ENCODE data around the gene RELN. TPM values are rescaled to one million over a fixed set of nuclear protein-coding genes. Genes with fewer than 3 reads are reported as not detected.

RELN gene
- total RNA-seq, 4 donors from 2014 or later = 16.0 to 52.3 (median 23.6) TPM

DNA sequence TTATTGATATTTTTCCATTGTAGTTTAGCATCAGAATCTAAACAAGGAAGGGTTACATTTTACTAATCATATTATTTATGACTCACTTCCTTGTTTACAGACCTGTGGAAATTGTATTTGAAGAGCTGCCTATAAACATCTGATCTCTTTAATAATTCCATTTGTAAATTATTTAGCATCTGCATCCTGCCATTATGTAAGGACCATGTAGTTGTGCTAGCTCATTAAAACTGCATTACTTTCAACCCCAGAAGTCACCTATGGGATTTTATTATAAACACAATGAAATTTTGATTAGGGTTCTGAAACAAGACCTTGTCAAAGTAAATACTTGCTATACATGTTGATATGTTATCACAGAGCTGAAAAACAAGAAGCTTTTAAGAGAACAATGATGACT lies 396.6 kb downstream of the RELN start:
- intact Hi-C loops (cut with DNase I) = no loop called here
- Histone ChIP-seq H3K36me3 (no peaks in the 10 kb centered on the region), H3K4me1 (no peaks in the 10 kb centered on the region), H3K27me3 (no peaks in the 10 kb centered on the region), H3K9me3 (no peaks in the 10 kb centered on the region), H3K27ac (no peak overlapping the region), H3K4me3 (replicated peaks in 1 of 3) (no peak overlapping the region)
- TF ChIP-seq, protein P1, sequence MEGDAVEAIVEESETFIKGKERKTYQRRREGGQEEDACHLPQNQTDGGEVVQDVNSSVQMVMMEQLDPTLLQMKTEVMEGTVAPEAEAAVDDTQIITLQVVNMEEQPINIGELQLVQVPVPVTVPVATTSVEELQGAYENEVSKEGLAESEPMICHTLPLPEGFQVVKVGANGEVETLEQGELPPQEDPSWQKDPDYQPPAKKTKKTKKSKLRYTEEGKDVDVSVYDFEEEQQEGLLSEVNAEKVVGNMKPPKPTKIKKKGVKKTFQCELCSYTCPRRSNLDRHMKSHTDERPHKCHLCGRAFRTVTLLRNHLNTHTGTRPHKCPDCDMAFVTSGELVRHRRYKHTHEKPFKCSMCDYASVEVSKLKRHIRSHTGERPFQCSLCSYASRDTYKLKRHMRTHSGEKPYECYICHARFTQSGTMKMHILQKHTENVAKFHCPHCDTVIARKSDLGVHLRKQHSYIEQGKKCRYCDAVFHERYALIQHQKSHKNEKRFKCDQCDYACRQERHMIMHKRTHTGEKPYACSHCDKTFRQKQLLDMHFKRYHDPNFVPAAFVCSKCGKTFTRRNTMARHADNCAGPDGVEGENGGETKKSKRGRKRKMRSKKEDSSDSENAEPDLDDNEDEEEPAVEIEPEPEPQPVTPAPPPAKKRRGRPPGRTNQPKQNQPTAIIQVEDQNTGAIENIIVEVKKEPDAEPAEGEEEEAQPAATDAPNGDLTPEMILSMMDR (IDR thresholded peaks at IDR 0.05) = no peak
- no peak for TF ChIP-seq POLR2A (IDR thresholded peaks at IDR 0.05)
- no peak for DNase-seq

DNA sequence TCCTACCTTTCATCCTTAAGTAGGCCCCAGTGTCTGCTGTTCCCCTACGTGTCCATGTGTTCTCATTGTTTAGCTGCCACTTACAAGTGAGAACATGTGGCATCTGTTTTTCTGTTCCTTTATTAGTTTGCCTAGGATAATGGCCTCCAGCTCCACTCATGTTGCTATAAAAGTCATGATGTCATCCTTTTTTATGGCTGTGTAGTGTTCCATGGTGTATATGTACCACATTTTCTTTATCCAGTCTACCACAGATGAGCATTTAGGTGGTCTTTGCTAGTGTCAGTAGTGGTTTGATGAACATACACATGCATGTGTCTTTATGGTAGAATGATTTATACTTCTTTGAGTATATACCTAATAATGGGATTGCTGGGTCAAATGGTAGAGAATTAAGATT lies 397.3 kb downstream of the RELN start:
- H3K36me3 ChIP-seq = no peaks in the 10 kb centered on the region
- no peaks in the 10 kb centered on the region for H3K9me3 ChIP-seq
- H3K4me1 ChIP-seq = no peaks in the 10 kb centered on the region
- intact Hi-C loops (cut with DNase I) = no loop called here
- H3K4me3 ChIP-seq (replicated peaks in 1 of 3) = no peak overlapping the region
- TF ChIP-seq, protein P1 (IDR thresholded peaks at IDR 0.05) = no peak
- no peak for TF ChIP-seq POLR2A (IDR thresholded peaks at IDR 0.05)
- 92 to 93% methylated on average over 1 of the region's 1 CpG for WGBS, 2 donors
- H3K27ac ChIP-seq = no peak overlapping the region
- no peak for DNase-seq
- no peaks in the 10 kb centered on the region for H3K27me3 ChIP-seq

DNA sequence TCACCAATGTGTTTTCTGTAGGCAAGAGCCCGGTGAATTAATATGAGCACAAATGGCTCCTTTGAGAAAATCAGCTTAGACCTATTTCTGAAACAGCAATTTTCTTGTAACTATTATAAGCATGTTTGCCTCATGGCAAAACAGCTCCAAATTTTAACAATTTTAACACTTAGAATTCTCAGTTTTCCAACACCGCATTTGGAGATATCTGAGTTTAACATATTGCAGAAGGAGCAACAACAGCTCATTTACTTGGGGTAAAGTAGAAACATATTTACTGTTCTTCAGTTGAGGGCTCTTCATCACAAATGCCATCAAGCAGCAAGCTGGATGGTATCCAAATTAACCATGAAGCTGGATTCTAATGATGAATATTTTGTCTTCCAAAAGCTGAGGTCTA lies 409.4 kb downstream of the RELN start:
- Histone ChIP-seq H3K4me3 (replicated peaks in 1 of 3) (no peak overlapping the region), H3K27me3 (no peaks in the 10 kb centered on the region), H3K9me3 (no peaks in the 10 kb centered on the region), H3K27ac (no peak overlapping the region), H3K4me1 (no peaks in the 10 kb centered on the region), H3K36me3 (no peaks in the 10 kb centered on the region)
- DNase-seq = no peak
- TF ChIP-seq, protein P1 (IDR thresholded peaks at IDR 0.05) = no peak
- no peak for TF ChIP-seq POLR2A (IDR thresholded peaks at IDR 0.05)
- intact Hi-C loops (cut with DNase I) = no loop called here
- 93 to 95% methylated on average over 2 of the region's 2 CpGs for WGBS, 2 donors

DNA sequence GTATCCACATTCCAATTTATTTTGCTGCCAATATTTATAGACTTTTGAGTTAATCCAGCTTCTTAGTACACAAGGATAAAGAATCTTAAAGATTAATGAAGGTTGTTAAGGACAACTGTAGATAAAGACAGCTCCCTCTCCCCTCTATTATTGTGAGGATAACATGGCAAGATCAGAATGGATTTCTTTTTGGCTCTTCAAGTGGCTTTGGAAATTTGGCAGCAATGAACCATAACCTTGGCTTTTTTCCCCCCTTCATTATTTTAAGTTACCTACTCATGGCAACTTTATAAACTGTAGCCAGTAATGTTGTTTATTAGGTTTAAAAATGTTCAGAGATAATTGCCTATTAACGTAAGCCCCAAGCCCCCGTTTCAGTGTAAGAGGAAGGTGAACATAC lies 412.4 kb downstream of the RELN start:
- H3K4me3 ChIP-seq (replicated peaks in 1 of 3) = no peak overlapping the region
- 66 to 77% methylated on average over 2 of the region's 2 CpGs for WGBS, 2 donors
- H3K4me1 ChIP-seq = no peaks in the 10 kb centered on the region
- no peaks in the 10 kb centered on the region for H3K9me3 ChIP-seq
- no peak for DNase-seq
- no peak overlapping the region for H3K27ac ChIP-seq
- no peaks in the 10 kb centered on the region for H3K27me3 ChIP-seq
- intact Hi-C loops (cut with DNase I) = no loop called here
- TF ChIP-seq, protein P1 (IDR thresholded peaks at IDR 0.05) = no peak
- no peak for TF ChIP-seq POLR2A (IDR thresholded peaks at IDR 0.05)
- H3K36me3 ChIP-seq = no peaks in the 10 kb centered on the region

DNA sequence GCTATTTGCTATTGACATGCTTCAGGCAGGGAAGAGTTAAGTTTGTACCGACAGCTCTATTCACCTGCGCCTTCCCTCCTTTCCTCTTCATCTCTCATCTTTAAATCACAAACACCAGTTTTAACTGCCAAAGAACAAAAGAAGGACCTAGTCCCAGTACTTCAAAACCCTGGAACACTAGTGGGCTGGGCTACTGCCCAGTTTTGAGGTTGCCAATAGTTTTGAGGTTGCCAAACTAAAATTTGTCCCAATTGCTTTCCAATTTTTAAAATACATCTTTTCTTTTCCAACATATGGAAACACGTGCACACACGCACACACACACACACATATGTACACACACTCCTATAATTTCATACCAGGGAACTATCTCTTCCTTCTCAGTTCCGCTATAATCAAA lies 412.8 kb downstream of the RELN start:
- DNase-seq = peak in 1 of 2 donors; percentile 5
- Histone ChIP-seq H3K4me3 (replicated peaks in 1 of 3) (no peak overlapping the region), H3K4me1 (no peaks in the 10 kb centered on the region), H3K36me3 (no peaks in the 10 kb centered on the region), H3K27me3 (no peaks in the 10 kb centered on the region), H3K27ac (no peak overlapping the region), H3K9me3 (no peaks in the 10 kb centered on the region)
- no peak for TF ChIP-seq POLR2A (IDR thresholded peaks at IDR 0.05)
- TF ChIP-seq, protein P1 (IDR thresholded peaks at IDR 0.05) = no peak
- intact Hi-C loops (cut with DNase I) = no loop called here
- 50 to 57% methylated on average over 5 of the region's 5 CpGs for WGBS, 2 donors

Measured in thyroid gland (tissue), 4 donors.